T47D (cell line): ENCODE results near the gene MRM3.
"Not testable (repeated sequence)": the region's sequence is repeated elsewhere in the genome, so short reads cannot be mapped to it uniquely, and the experiment has no call there.

Experiments
- DNase-seq, 2 experiments: peaks; one replicate each; pipeline versions ENCODE4 v3.0.0 to v3.0.0-alpha.2; 2011 to 2012; ENCODE audit warnings: low read depth in 1 of 2, low spot score in 1 of 2
- JUND ChIP-seq: IDR thresholded peaks from 2 replicates; pipeline ENCODE4 v1.6.1; 2012; ENCODE audit warnings: low read depth
- in situ Hi-C: cut with HindIII; loops from 2 replicates; pipeline ENCODE4 v1.10.0; 2016; ENCODE audit warnings: low sequenced_read_pairs, low pct_unique_long_range_greater_than_20kb

Gene MRM3

DNA sequence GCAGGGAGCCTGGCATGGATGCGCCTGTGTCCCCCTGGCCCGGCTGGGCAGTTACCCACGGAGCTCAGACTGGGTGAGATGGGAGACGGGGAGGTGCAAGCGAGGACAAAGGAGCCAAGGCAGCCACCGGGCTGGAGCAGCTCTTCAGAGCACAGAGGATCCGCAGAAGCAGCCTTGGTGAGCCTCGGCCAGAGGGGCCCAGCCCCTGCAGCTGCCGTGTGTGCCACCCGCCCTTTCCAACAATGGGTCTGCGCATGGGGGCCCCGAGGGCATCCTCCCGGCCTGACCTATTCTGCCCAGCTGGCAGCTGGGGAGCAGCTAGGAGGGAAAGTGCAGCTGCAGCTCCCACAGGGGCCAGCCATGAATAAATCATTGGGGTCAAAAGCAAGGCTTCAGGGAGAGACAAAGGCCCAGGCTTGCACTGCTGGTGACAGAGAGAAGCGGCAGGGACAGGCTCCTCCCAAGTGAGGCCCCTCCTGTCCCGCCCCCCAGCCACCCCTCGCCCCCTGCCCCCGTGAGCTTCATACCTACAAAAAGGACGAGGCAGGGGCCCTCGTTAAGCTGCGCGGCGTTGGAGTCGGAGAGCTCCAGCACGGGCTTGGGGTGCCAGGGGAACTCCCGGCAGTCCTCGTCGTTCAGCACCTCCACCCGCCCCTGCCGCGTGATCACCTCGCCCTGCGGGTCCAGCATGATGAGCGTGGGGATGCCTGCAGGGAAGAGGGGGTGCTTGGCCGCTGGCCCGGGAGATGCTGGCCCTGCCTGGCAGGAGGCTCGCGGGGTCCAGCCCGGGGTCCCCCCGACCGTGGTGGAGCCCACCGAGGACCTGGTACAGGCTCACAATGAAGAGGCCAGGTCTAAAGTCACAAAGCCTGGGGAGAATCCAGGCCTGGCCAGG, 22.6 kb downstream of the MRM3 start:
- in situ Hi-C loops: no loop called here
- DNase-seq: no peak
- no peak for TF ChIP-seq JUND

DNA sequence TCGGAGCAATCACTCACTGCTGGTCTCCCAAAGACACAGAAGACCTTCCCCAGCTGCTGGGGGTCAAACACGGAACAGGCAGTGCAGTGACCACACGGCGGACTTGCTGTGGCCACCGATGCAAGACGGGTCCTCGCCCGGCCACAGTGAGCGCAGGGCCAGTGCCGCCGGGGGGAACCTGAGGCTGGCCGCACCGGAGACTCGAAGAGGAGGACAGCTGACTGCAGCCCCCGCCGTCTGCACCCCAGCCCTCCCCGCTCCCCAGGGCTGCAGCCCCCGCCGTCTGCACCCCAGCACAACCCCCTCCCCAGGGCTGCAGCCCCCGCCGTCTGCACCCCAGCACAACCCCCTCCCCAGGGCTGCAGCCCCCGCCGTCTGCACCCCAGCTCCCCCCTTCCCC, 23.7 kb downstream of the MRM3 start:
- DNase-seq, in situ Hi-C loops: not testable (repeated sequence)

DNA sequence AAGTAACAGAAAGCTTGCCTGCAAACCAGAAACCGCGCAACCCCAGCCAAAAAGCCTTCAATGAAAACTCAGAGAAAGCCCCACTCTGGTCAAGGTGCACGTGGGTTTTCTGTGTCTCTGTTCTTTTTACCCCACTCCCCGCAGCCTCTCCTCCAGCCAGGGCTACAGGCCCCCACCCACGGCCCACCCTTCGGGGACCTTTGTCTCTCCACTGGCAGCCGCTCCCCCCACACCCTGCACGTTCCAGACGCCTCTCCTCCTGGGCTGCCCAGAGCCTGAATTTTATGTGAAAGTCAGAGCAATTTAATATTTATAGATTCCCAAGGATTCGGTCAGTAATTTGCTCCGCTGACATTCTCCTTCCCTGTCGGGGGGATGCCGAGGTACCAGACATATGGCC, 24.2 kb downstream of the MRM3 start:
- no peak for DNase-seq
- in situ Hi-C loops: no loop called here
- TF ChIP-seq JUND: no peak

DNA sequence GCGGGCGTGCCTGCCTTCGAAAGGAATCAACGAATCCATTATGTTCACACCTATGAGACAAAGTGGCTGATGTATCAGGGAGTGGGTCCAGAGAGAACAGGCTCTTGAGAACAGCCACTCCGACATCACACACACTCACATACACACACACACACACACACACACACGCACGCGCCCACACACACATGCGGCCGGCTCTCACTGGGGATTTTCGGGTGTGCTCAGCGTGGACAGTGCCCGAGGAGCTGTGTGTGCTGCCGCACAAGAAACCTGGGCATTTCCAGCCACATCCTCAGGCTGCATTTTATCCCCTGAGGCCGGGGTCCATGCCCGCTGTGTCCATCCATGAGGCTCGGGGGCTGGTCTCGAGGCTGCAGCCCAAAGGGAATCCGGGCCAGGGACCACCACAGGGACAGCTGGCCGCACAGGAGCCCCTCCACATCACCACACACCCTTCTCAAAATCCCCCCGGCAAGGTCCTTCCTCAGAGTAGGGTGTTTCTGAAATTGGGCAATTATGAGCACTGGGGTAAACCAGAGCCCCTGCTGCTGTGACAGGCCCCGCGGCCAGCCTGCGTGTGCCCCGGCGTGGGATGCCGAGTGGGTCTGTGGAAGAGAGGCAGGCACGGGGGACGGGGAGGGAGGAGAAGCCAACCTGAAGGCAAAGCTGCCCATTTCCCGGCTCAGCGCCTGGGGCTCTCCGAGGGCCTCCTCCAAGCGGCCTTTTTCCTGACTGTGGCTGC, 24.8 kb downstream of the MRM3 start:
- in situ Hi-C loops: no loop called here
- DNase-seq: no peak
- TF ChIP-seq JUND: no peak

DNA sequence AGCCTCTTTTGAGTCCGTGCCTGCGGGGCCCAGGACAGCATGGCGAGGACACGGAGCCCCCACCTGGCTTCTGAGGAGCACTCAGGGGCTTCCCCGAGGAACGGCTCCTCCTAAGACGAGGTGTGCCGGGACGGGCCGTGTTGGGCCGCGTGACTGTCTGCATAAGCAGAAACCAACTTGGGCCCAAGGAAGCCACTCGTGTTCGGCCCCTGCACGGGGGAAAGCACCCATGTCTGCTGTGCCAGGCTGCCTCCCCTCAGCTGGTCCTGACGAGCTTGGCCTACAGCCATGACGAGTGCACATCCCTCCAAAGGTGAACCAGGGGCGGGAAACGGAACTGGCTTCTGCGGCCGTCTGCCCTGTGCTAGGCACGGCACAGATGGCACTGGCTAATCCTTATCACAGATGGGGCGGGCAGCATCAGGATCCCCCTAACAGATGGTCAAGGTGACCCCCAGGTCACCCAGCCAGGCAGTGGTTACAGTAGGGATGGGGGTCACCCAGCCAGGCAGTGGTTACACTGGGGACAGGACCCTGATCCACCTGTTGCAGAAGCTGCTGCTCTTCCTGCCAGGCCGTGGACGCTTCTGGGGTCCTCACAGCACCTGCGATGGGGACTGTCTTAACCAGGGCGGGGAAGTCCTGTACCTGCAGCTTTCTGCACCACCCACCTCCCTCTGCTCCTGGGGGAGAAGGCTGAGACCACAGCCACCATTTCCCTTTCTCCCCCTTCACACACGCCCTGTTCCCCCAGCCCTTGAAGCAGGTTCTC, 25.6 kb downstream of the MRM3 start:
- DNase-seq: no peak
- TF ChIP-seq JUND: no peak
- in situ Hi-C loops: no loop called here

GRCh38 chr17:811051-811784, 29.1 kb downstream of the MRM3 start:
- in situ Hi-C loops: no loop called here
- no peak for DNase-seq
- TF ChIP-seq JUND: no peak

DNA sequence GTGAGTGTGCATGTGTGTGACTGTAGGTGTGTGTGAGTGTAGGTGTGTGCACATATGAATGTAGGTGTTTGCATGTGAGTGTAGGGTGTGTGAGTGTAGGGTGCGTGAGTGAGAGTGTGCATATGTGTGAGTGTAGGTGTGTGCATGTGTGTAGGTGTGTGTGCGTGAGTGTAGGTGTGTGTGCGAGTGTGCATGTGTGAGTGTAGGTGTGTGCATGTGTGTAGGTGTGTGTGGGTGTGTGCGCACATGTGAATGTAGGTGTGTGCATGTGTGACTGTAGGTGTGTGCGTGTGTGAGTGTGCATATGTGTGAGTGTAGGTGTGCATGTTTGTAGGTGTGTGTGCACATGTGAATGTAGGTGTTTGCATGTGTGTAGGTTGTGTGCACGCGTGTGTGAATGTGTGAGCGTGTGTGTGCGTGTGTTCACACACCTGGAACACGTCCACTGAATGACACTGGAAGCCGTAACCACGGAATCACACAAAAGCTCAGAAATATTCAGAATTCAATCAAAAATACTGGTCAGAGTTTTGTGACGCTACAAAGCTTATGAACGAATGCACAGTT, 30.6 kb downstream of the MRM3 start:
- in situ Hi-C loops: no loop called here
- DNase-seq: no peak

GRCh38 chr17:814371-814770, 32.2 kb downstream of the MRM3 start:
- no peak for TF ChIP-seq JUND
- no peak for DNase-seq
- in situ Hi-C loops: no loop called here

More for the DNA sequence above, 30.6 kb downstream of the MRM3 start:
- no peak for TF ChIP-seq JUND

- no peak for DNase-seq
- TF ChIP-seq JUND: no peak
- in situ Hi-C loops: no loop called here
These were observed 37.1 kb downstream of the MRM3 start for GRCh38 chr17:819251-819650.

GRCh38 chr17:823501-823902, 41.3 kb downstream of the MRM3 start:
- in situ Hi-C loops: no loop called here
- DNase-seq: no peak
- TF ChIP-seq JUND: no peak

- in situ Hi-C loops: no loop called here
- TF ChIP-seq JUND: no peak
These were observed 42.2 kb downstream of the MRM3 start for GRCh38 chr17:824378-824777.

GRCh38 chr17:825216-825615, 43.1 kb downstream of the MRM3 start:
- DNase-seq: no peak
- TF ChIP-seq JUND: no peak
- in situ Hi-C loops: no loop called here

More at GRCh38 chr17:824378-824777, 42.2 kb downstream of the MRM3 start:
- DNase-seq: no peak
